ENCODE results near the gene USH2A.

Gene USH2A

DNA sequence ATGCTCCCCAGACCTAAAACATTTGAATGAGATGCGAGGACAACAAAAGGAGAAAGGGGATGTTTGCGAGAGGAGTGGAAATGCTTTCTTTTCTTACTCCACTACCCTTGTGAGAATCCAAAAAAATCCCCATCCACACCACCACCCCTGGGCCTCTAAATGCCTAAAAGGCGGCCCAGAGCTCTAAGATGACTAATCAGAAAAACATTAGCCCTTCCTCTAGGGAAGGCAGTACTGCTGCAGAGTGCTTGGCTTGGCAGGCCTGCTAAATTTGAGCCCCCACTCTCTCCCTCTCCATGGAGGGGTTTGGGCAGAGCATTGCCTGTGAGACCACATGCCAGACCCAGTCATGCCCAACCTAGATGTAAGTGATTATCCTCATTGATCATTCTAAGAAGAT, 347.9 kb downstream of the USH2A start:
- no peak overlapping the region for H3K4me3 ChIP-seq (ENCODE audit: low read depth, low read length)
- no peak for DNase-seq (ENCODE audit: low read depth)
- in situ Hi-C loops (cut with HindIII; ENCODE audit: low sequenced_read_pairs) = no loop called here
- TF ChIP-seq CTCF (IDR thresholded peaks at IDR 0.05; ENCODE audit: low read depth, low read length, missing control alignments) = no peak

- no peak for TF ChIP-seq CTCF (IDR thresholded peaks at IDR 0.05; ENCODE audit: low read depth, low read length, missing control alignments)
- no peak overlapping the region for H3K4me3 ChIP-seq (ENCODE audit: low read depth, low read length)
- DNase-seq (ENCODE audit: low read depth) = no peak
- in situ Hi-C loops (cut with HindIII; ENCODE audit: low sequenced_read_pairs) = no loop called here
These were observed 349.3 kb downstream of the USH2A start for GRCh38 chr1:216073793-216074595.

- DNase-seq (ENCODE audit: low read depth) = no peak
- no peak overlapping the region for H3K4me3 ChIP-seq (ENCODE audit: low read depth, low read length)
- in situ Hi-C loops (cut with HindIII; ENCODE audit: low sequenced_read_pairs) = no loop called here
- TF ChIP-seq CTCF (IDR thresholded peaks at IDR 0.05; ENCODE audit: low read depth, low read length, missing control alignments) = no peak
These were observed 352.0 kb downstream of the USH2A start for GRCh38 chr1:216071262-216071661.

DNA sequence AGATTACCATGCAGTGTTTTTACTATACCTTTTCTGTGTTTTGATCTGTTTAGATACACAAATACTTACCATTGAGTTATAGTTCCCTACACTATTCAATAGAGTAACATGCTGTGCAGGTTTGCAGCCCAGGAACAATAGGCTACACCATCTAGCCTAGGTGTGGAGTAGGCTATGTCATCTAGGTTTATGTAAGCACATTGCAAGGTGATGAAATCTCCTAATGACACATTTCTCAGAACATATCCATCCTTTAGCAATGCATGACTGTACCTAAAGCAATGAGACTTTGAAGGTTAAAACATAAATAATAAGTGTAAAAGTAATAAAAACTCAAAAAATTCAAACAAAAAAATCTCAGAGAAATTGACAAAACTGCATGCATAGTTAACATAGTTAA, 358.6 kb downstream of the USH2A start:
- no peak for DNase-seq (ENCODE audit: low read depth)
- in situ Hi-C loops (cut with HindIII; ENCODE audit: low sequenced_read_pairs) = no loop called here
- TF ChIP-seq CTCF (IDR thresholded peaks at IDR 0.05; ENCODE audit: low read depth, low read length, missing control alignments) = no peak
- H3K4me3 ChIP-seq (ENCODE audit: low read depth, low read length) = no peak overlapping the region

DNA sequence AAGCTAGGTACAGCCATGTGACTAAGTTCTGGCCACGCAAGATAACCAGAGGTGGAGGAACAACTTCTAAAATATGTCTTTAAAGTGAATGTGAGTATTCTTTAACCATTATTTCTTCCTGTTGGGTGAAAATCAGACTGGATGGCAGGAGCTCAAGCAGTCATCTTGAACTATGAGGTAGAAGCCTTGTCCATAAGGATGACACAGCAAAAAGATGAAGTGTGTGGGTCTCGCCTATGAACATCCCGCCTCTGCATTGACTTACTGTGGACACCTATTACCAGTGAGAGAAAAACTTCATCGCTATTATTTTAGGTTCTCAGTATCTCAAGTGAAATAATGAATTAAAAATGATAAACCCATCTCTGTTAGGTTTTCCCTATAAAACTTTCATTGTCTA, 365.3 kb downstream of the USH2A start:
- in situ Hi-C loops (cut with HindIII; ENCODE audit: low sequenced_read_pairs) = no loop called here
- no peak for TF ChIP-seq CTCF (IDR thresholded peaks at IDR 0.05; ENCODE audit: low read depth, low read length, missing control alignments)
- DNase-seq (ENCODE audit: low read depth) = no peak
- H3K4me3 ChIP-seq (ENCODE audit: low read depth, low read length) = no peak overlapping the region

GRCh38 chr1:216057063-216057462, 366.2 kb downstream of the USH2A start:
- no peak overlapping the region for H3K4me3 ChIP-seq (ENCODE audit: low read depth, low read length)
- DNase-seq (ENCODE audit: low read depth) = no peak
- in situ Hi-C loops (cut with HindIII; ENCODE audit: low sequenced_read_pairs) = no loop called here
- TF ChIP-seq CTCF (IDR thresholded peaks at IDR 0.05; ENCODE audit: low read depth, low read length, missing control alignments) = no peak
